ENCODE results near the gene BTN2A1.
"Not testable (repeated sequence)": the region's sequence is repeated elsewhere in the genome, so short reads cannot be mapped to it uniquely, and the experiment has no call there.

Gene BTN2A1

GRCh38 chr6:26500102-26500501, 42.3 kb downstream of the BTN2A1 start, which contains the start of gene BTN1A1:
Gene BTN1A1, plus strand, starts transcription at chr6:26500303. Its CDS starts 984 bp downstream, at chr6:26501287.
- no peak for DNase-seq

GRCh38 chr6:26501482-26501986, 43.8 kb downstream of the BTN2A1 start:
- peak; percentile 45 for DNase-seq

GRCh38 chr6:26502165-26502564, 44.4 kb downstream of the BTN2A1 start:
- no peak for DNase-seq

GRCh38 chr6:26502626-26503025, 44.9 kb downstream of the BTN2A1 start:
- DNase-seq = no peak

GRCh38 chr6:26507658-26508057, 49.9 kb downstream of the BTN2A1 start:
- DNase-seq = no peak

GRCh38 chr6:26511033-26511432, 53.3 kb downstream of the BTN2A1 start:
- not testable (repeated sequence) for DNase-seq

- DNase-seq = no peak
Measured at GRCh38 chr6:26514984-26515383, 57.2 kb downstream of the BTN2A1 start.

- DNase-seq = no peak
Measured at GRCh38 chr6:26516481-26517427, 59.0 kb downstream of the BTN2A1 start.

All from activated CD4-positive, CD25-positive, alpha-beta regulatory T cell treated with anti-CD3 and anti-CD28 coated beads, Interleukin-2, amount 50 U/mL, for 72 hours (primary cell).